Endothelial cell of umbilical vein (primary cell): ENCODE results near the gene RPF1. TPM values are rescaled to one million over a fixed set of nuclear protein-coding genes. Genes with fewer than 3 reads are reported as not detected.

Source experiments
- BruUV-seq: library from RNA; stranded (reverse); fragments of 400-500 nt; replicated peaks from 2 replicates; lab custom pipeline; 2021; lab: Mats Ljungman, UMichigan
- CTCF ChIA-PET: fragments of 300-600, 350-600 bp; sonication (Branson Sonifier 250); formaldehyde crosslinking; loops from one replicate; lab custom pipeline; 2021; ENCODE audit warnings: antibody characterized with exemption, inconsistent platforms; lab: Charles Lee
- POLR2A ChIA-PET: fragments of 300-600, 350-600 bp; sonication (Branson Sonifier 250); formaldehyde crosslinking; loops from one replicate; lab custom pipeline; 2021; ENCODE audit warnings: antibody characterized with exemption, inconsistent platforms; lab: Charles Lee
- DNase-seq: peaks from one replicate; pipeline ENCODE4 v3.0.0-alpha.2; 2011; ENCODE audit warnings: low read depth, low spot score
- FAIRE-seq: peaks from 2 replicates; lab custom pipeline; 2011; peaks lifted over from hg19 to GRCh38; lab: Jason Lieb, UNC
- H2AFZ ChIP-seq: 2 replicates; pipeline ENCODE4 v1.6.0; 2012; ENCODE audit warnings: low read depth, low read length, control low read depth, inconsistent platforms
- H3K27ac ChIP-seq: 2 replicates; pipeline ENCODE4 v1.5.1; 2011; ENCODE audit warnings: low read depth, mild to moderate bottlenecking, control low read depth, low read length, moderate library complexity; ENCODE audit not compliant: insufficient read depth
- H3K27me3 ChIP-seq, 2 experiments: 2 replicates each; pipeline versions ENCODE4 v1.6.0 to v1.6.1; 2011; ENCODE audit warnings: low read length in 2 of 2, mixed read lengths in 1 of 2; ENCODE audit not compliant: control insufficient read depth in 2 of 2, insufficient read depth in 2 of 2
- H3K36me3 ChIP-seq, 2 experiments: 2 replicates in 1 of 2; 3 replicates in 1 of 2; pipeline ENCODE4 v1.5.1; 2011; ENCODE audit warnings: low read length in 2 of 2, mild to moderate bottlenecking in 1 of 2, moderate library complexity in 1 of 2; ENCODE audit not compliant: control insufficient read depth in 2 of 2, insufficient read depth in 2 of 2; ENCODE audit errors: extremely low read depth in 1 of 2
- H3K4me1 ChIP-seq: 3 replicates; pipeline ENCODE4 v1.5.1; 2011; ENCODE audit warnings: mild to moderate bottlenecking, low read length; ENCODE audit not compliant: control insufficient read depth, insufficient read depth; ENCODE audit errors: extremely low read depth
- H3K4me2 ChIP-seq: 2 replicates; pipeline ENCODE4 v1.6.1; 2011; ENCODE audit warnings: low read length, control low read depth, mixed read lengths; ENCODE audit not compliant: insufficient read depth
- H3K4me3 ChIP-seq, 3 experiments: fragments of 200-600 bp in 1 of 3; sonication (generic), shearing (Covaris generic) in 1 of 3; replicated peaks in 1 of 3; 2 replicates each; pipeline ENCODE4 v1.5.1; 2011 to 2016; ENCODE audit warnings: control low read depth in 3 of 3, low read length in 3 of 3, mild to moderate bottlenecking in 2 of 3, inconsistent platforms in 1 of 3, low read depth in 1 of 3, moderate library complexity in 1 of 3; ENCODE audit not compliant: insufficient read depth in 1 of 3
- H3K79me2 ChIP-seq: 2 replicates; pipeline ENCODE4 v1.6.0; 2012; ENCODE audit warnings: low read length, inconsistent platforms; ENCODE audit not compliant: control insufficient read depth, insufficient read depth
- H3K9ac ChIP-seq: replicated peaks from 2 replicates; pipeline ENCODE3; 2011; ENCODE audit warnings: low read length, control low read depth; ENCODE audit not compliant: insufficient read depth; ENCODE audit errors: extremely low read depth
- H3K9me1 ChIP-seq: replicated peaks from 3 replicates; pipeline ENCODE4 v1.6.0; 2011; ENCODE audit warnings: mild to moderate bottlenecking, low read length; ENCODE audit not compliant: control insufficient read depth, insufficient read depth; ENCODE audit errors: extremely low read depth
- H3K9me3 ChIP-seq: replicated peaks from 2 replicates; pipeline ENCODE4 v1.5.1; 2012; ENCODE audit warnings: low read length, inconsistent platforms; ENCODE audit not compliant: control insufficient read depth, insufficient read depth
- H4K20me1 ChIP-seq: replicated peaks from 2 replicates; pipeline ENCODE3; 2011; ENCODE audit warnings: mild to moderate bottlenecking, low read length; ENCODE audit not compliant: control insufficient read depth, insufficient read depth; ENCODE audit errors: extremely low read depth
- EZH2 ChIP-seq: IDR thresholded peaks from 2 replicates; pipeline ENCODE4 v1.6.1; 2012; ENCODE audit warnings: borderline replicate concordance, low read depth, mild to moderate bottlenecking, moderate library complexity, low read length, inconsistent platforms; ENCODE audit not compliant: severe bottlenecking
- FOS ChIP-seq: IDR thresholded peaks from 2 replicates; pipeline ENCODE4 v1.6.1; 2011; ENCODE audit warnings: mild to moderate bottlenecking, low read length, moderate library complexity, borderline replicate concordance; ENCODE audit not compliant: insufficient read depth
- GATA2 ChIP-seq: IDR thresholded peaks from 2 replicates; pipeline ENCODE4 v1.7.0; 2011; ENCODE audit warnings: low read depth, mild to moderate bottlenecking, moderate library complexity, mixed read lengths, low read length; ENCODE audit not compliant: insufficient read length, insufficient read depth
- JUN ChIP-seq: IDR thresholded peaks from 2 replicates; pipeline ENCODE4 v1.6.1; 2011; ENCODE audit warnings: borderline replicate concordance, low read depth; ENCODE audit not compliant: insufficient read length, insufficient read depth
- MYC ChIP-seq: IDR thresholded peaks from one replicate; pipeline ENCODE4 v1.6.1; 2011; ENCODE audit warnings: mild to moderate bottlenecking, low read depth, low read length
- POLR2A ChIP-seq: IDR thresholded peaks from 2 replicates; pipeline ENCODE4 v1.6.1; 2012; ENCODE audit warnings: low read depth, mild to moderate bottlenecking, control low read depth, low read length
- POLR2AphosphoS5 ChIP-seq: IDR thresholded peaks from 2 replicates; pipeline ENCODE4 v1.6.1; 2012; ENCODE audit warnings: low read depth, mild to moderate bottlenecking, control low read depth, low read length, moderate library complexity; ENCODE audit not compliant: insufficient read depth
- dilution Hi-C: fragments of 300-500 bp; cut with MboI; formaldehyde crosslinking; loops from one replicate; pipeline ENCODE4 v1.15.0; 2019; ENCODE audit warnings: low sequenced_read_pairs; ENCODE audit not compliant: extremely low pct_ligation_motif_present
- intact Hi-C: fragments of 100-400 bp; cut with micrococcal nuclease; formaldehyde crosslinking; loops from one replicate; pipeline ENCODE4 v1.10.0; 2022
- polyA plus RNA-seq, 4 experiments: library from polyadenylated mRNA; depleted of rRNA in 3 of 4; stranded (reverse) in 3 of 4; unstranded in 1 of 4; fragments of >200 nt; gene quantifications; 2 replicates each; pipeline versions ENCODE4 v1.2.1 to v1.2.3, GENCODE V29; 2011 to 2012; ENCODE audit warnings: missing spikeins in 1 of 4
- total RNA-seq: library from RNA; stranded (reverse); gene quantifications from 2 replicates; pipeline ENCODE4 v1.2.3, GENCODE V29; 2021
- TF ChIP-seq, protein P1 (sequence below): IDR thresholded peaks from 2 replicates; pipeline ENCODE4 v1.6.1; 2011; ENCODE audit not compliant: insufficient read depth, insufficient read length
- TF ChIP-seq, protein P2 (sequence below), 2 donors: IDR thresholded peaks; 1 replicate in 1 of 2; 2 replicates in 1 of 2; pipeline ENCODE4 v1.5.1; 2011; ENCODE audit warnings: low read length in 2 of 2, mild to moderate bottlenecking in 2 of 2, moderate library complexity in 2 of 2, control low read depth in 1 of 2, inconsistent platforms in 1 of 2, low read depth in 1 of 2; ENCODE audit not compliant: insufficient read depth in 1 of 2; ENCODE audit errors: extremely low read depth in 1 of 2

RPF1 gene
- total and polyA plus RNA-seq, 2 donors (not counting 3 experiments of a cell fraction or from before 2014, with no cell fraction given): 15.3 to 32.6 TPM

DNA sequence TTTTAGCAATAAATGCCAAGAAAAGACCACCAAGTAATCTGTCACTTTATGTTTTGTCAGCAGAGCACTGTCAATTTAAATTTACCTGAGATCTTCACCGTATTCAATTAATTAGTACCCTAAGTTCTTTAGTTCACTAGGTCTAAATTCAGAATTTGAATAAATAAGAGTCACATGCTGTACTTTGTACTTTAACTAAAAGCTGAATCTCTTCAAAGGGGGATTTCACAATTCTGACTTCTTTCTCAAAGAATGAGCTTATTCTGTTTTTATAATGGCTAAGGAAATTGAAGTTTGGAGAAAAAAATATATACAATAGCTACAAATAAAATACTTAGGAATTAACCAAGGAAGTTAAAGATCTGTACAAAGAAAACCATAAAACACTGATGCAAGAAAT is 29.4 kb downstream of the RPF1 start:
- ChIA-PET CTCF (interaction anchor here (0.7 to 1.6 kb wide), 2 partner anchors 245 to 367 kb away, joined by 3 to 4 read pairs; no protein-coding TSS in a partner anchor), POLR2A (no interaction called here)
- DNase-seq (no peak), FAIRE-seq (no peak)
- intact Hi-C loops (loop anchor here (10.0 kb wide), 1 partner anchor 766 kb away; the partner anchor contains the start of gene BCL10), dilution Hi-C loops (no loop called here)
- Histone ChIP-seq H3K79me2 (peaks cover 22% of the 10 kb centered on the region), H3K9ac (no peak overlapping the region), H3K27me3 (no peaks in the 10 kb centered on the region), H3K4me2 (no peak overlapping the region), H3K4me1 (peaks cover 18% of the 10 kb centered on the region), H4K20me1 (peaks cover 3% of the 10 kb centered on the region), H3K4me3 (no peak overlapping the region), H3K27ac (no peak overlapping the region), H3K36me3 (no peaks in the 10 kb centered on the region), H2AFZ (no peak overlapping the region), H3K9me3 (no peaks in the 10 kb centered on the region), H3K9me1 (no peaks in the 10 kb centered on the region)
- TF ChIP-seq, protein P1, sequence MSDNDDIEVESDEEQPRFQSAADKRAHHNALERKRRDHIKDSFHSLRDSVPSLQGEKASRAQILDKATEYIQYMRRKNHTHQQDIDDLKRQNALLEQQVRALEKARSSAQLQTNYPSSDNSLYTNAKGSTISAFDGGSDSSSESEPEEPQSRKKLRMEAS: no peak
- no peak for TF ChIP-seq POLR2A
- no peak for TF ChIP-seq EZH2
- TF ChIP-seq, protein P2, sequence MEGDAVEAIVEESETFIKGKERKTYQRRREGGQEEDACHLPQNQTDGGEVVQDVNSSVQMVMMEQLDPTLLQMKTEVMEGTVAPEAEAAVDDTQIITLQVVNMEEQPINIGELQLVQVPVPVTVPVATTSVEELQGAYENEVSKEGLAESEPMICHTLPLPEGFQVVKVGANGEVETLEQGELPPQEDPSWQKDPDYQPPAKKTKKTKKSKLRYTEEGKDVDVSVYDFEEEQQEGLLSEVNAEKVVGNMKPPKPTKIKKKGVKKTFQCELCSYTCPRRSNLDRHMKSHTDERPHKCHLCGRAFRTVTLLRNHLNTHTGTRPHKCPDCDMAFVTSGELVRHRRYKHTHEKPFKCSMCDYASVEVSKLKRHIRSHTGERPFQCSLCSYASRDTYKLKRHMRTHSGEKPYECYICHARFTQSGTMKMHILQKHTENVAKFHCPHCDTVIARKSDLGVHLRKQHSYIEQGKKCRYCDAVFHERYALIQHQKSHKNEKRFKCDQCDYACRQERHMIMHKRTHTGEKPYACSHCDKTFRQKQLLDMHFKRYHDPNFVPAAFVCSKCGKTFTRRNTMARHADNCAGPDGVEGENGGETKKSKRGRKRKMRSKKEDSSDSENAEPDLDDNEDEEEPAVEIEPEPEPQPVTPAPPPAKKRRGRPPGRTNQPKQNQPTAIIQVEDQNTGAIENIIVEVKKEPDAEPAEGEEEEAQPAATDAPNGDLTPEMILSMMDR (IDR thresholded peaks at IDR 0.05; ENCODE audit: extremely low read depth in 1 of 2, insufficient read depth in 1 of 2, low read depth in 1 of 2, low read length in 2 of 2): no peak
- no peak for TF ChIP-seq MYC
- TF ChIP-seq JUN: no peak
- no peak for TF ChIP-seq FOS
- TF ChIP-seq POLR2AphosphoS5: no peak
- no peak for TF ChIP-seq GATA2
- no TSS peak for BruUV-seq
